ENCODE measurements around the gene UQCR11.

UQCR11 gene

GRCh38 chr19:1585243-1585580 is 20.1 kb downstream of the UQCR11 start:
- no peak for DNase-seq

GRCh38 chr19:1584500-1585242 is 20.6 kb downstream of the UQCR11 start:
- no peak for DNase-seq

GRCh38 chr19:1582201-1582600 is 23.1 kb downstream of the UQCR11 start:
- no peak for DNase-seq

GRCh38 chr19:1580957-1581356 is 24.3 kb downstream of the UQCR11 start:
- no peak for DNase-seq

GRCh38 chr19:1580382-1580781 is 24.9 kb downstream of the UQCR11 start:
- DNase-seq: no peak

- DNase-seq: no peak
Measured at GRCh38 chr19:1579222-1579621, 26.0 kb downstream of the UQCR11 start.

- DNase-seq: no peak
Measured at GRCh38 chr19:1577929-1578618, 27.2 kb downstream of the UQCR11 start.

- DNase-seq: no peak
Measured at GRCh38 chr19:1577090-1577928, 28.0 kb downstream of the UQCR11 start.

- DNase-seq: no peak
Measured at GRCh38 chr19:1576242-1577089, 28.8 kb downstream of the UQCR11 start.

GRCh38 chr19:1575323-1576241 is 29.7 kb downstream of the UQCR11 start:
- no peak for DNase-seq

GRCh38 chr19:1574354-1575136 is 30.7 kb downstream of the UQCR11 start:
- DNase-seq: no peak

GRCh38 chr19:1572795-1573194 is 32.5 kb downstream of the UQCR11 start:
- no peak for DNase-seq

GRCh38 chr19:1571358-1571757 is 33.9 kb downstream of the UQCR11 start:
- DNase-seq: no peak

GRCh38 chr19:1570836-1571235 is 34.4 kb downstream of the UQCR11 start:
- no peak for DNase-seq

- no peak for DNase-seq
Measured at GRCh38 chr19:1569997-1570396, 35.3 kb downstream of the UQCR11 start.

- DNase-seq: peak in 1 of 2 experiments; percentile 74
Measured at GRCh38 chr19:1568320-1569019, 36.8 kb downstream of the UQCR11 start, which contains the start of gene MEX3D. MEX3D (minus strand) TSS chr19:1568325; CDS start chr19:1568058, 267 bp downstream.

GRCh38 chr19:1567848-1568227 is 37.4 kb downstream of the UQCR11 start:
- DNase-seq: no peak

GRCh38 chr19:1567116-1567847 is 38.0 kb downstream of the UQCR11 start:
- peak in 1 of 2 experiments; percentile 26 for DNase-seq

- no peak for DNase-seq
Measured at GRCh38 chr19:1566392-1567115, 38.7 kb downstream of the UQCR11 start.

Data from NCI-H526 (cell line).